Endodermal cell (in vitro differentiated cells): Measurements from ENCODE around the gene RPL35. TPM values are rescaled to one million over a fixed set of nuclear protein-coding genes. Genes with fewer than 3 reads are reported as not detected.

ENCODE experiments used
- DNase-seq: peaks from one replicate; pipeline ENCODE4 v3.0.0-alpha.2; 2017
- H3K27ac ChIP-seq: 2 replicates; pipeline ENCODE4 v1.5.1; 2013; ENCODE audit warnings: mild to moderate bottlenecking, low read depth, low read length, moderate library complexity
- H3K27me3 ChIP-seq: 2 replicates; pipeline ENCODE4 v1.6.1; 2013; ENCODE audit warnings: mild to moderate bottlenecking, low read length, moderate library complexity; ENCODE audit not compliant: insufficient read depth, control insufficient read depth, poor library complexity, severe bottlenecking
- H3K36me3 ChIP-seq: 2 replicates; pipeline ENCODE4 v1.7.0; 2013; ENCODE audit warnings: mild to moderate bottlenecking, low read length, moderate library complexity; ENCODE audit not compliant: control insufficient read depth, insufficient read depth
- H3K4me1 ChIP-seq: one replicate; pipeline ENCODE4 v1.7.0; 2013; ENCODE audit warnings: low read length; ENCODE audit not compliant: control insufficient read depth, insufficient read depth
- H3K4me3 ChIP-seq: 2 replicates; pipeline ENCODE4 v1.5.1; 2013; ENCODE audit warnings: mild to moderate bottlenecking, low read length, moderate library complexity
- H3K9ac ChIP-seq: 2 replicates; pipeline ENCODE4 v1.6.1; 2013; ENCODE audit warnings: mild to moderate bottlenecking, low read length, moderate library complexity; ENCODE audit not compliant: poor library complexity, severe bottlenecking; ENCODE audit errors: extremely low read depth
- H3K9me3 ChIP-seq: 2 replicates; pipeline ENCODE4 v1.6.1; 2013; ENCODE audit warnings: mild to moderate bottlenecking, low read length, moderate library complexity; ENCODE audit not compliant: control insufficient read depth
- H3K27ac Mint-ChIP-seq: 2 replicates; pipeline ENCODE4 v1.8.0; 2020; ENCODE audit warnings: mixed read lengths
- H3K27me3 Mint-ChIP-seq: 2 replicates; pipeline ENCODE4 v1.8.0; 2021; ENCODE audit warnings: mild to moderate bottlenecking, mixed read lengths; ENCODE audit not compliant: insufficient read depth
- H3K36me3 Mint-ChIP-seq: 2 replicates; pipeline ENCODE4 v1.8.0; 2020; ENCODE audit warnings: low read depth, mixed read lengths
- H3K4me1 Mint-ChIP-seq: 2 replicates; pipeline ENCODE4 v1.8.0; 2020; ENCODE audit warnings: mixed read lengths
- H3K4me3 Mint-ChIP-seq: 2 replicates; pipeline ENCODE4 v1.8.0; 2020; ENCODE audit warnings: mild to moderate bottlenecking, moderate library complexity, mixed read lengths
- H3K9me3 Mint-ChIP-seq: 2 replicates; pipeline ENCODE4 v1.8.0; 2020; ENCODE audit warnings: mild to moderate bottlenecking, mixed read lengths
- CTCF ChIP-seq: fragments of 200-600 bp; sonication (generic); conservative IDR thresholded peaks from 2 replicates; pipeline ENCODE4 v1.5.0; 2021; ENCODE audit warnings: antibody characterized with exemption, mild to moderate bottlenecking
- WGBS, 2 experiments: methylation state at CpG; one replicate each; pipeline versions ENCODE4 v1.1.5 to v1.1.7; 2013; ENCODE audit warnings: missing lambda C conversion rate in 2 of 2, mixed read lengths in 1 of 2; ENCODE audit not compliant: insufficient coverage in 1 of 2, insufficient read length in 1 of 2; 5-methylcytosine and 5-hydroxymethylcytosine counted together
- total RNA-seq, 2 donors: library from RNA; stranded (reverse); fragmentation: NEBNext Ultra II Directional in 1 of 2; extraction: Animal tissue kit (Norgen Biotek cat#: 25700) in 1 of 2; gene quantifications; 2 replicates in 1 of 2; 3 replicates in 1 of 2; pipeline ENCODE4 v1.2.1, GENCODE V29; 2021

RPL35 gene
- total RNA-seq, 2 donors from 2014 or later, result 1,507 to 1,578 TPM

GRCh38 chr9:124887832-124888231, 26.1 kb upstream of the RPL35 start:
- no peak overlapping the region for H3K27ac Mint-ChIP-seq
- H3K4me1 ChIP-seq, result peaks cover 2% of the 10 kb centered on the region
- no peak overlapping the region for H3K9ac ChIP-seq
- no peaks in the 10 kb centered on the region for H3K27me3 ChIP-seq
- H3K4me3 ChIP-seq, result no peak overlapping the region
- no peak for DNase-seq
- peaks cover 10% of the 10 kb centered on the region for H3K36me3 ChIP-seq
- H3K9me3 ChIP-seq, result no peaks in the 10 kb centered on the region
- H3K27ac ChIP-seq, result no peak overlapping the region
- H3K4me1 Mint-ChIP-seq, result peaks cover 6% of the 10 kb centered on the region
- H3K9me3 Mint-ChIP-seq, result no peaks in the 10 kb centered on the region
- peaks cover 41% of the 10 kb centered on the region for H3K36me3 Mint-ChIP-seq
- no peak for TF ChIP-seq CTCF
- no peaks in the 10 kb centered on the region for H3K27me3 Mint-ChIP-seq
- H3K4me3 Mint-ChIP-seq, result no peak overlapping the region
- WGBS, 2 experiments, result 92 to 100% methylated on average over 2 to 5 of the region's 5 CpGs

GRCh38 chr9:124886866-124887492, 25.2 kb upstream of the RPL35 start:
- no peaks in the 10 kb centered on the region for H3K9me3 Mint-ChIP-seq
- Histone ChIP-seq H3K27me3 (no peaks in the 10 kb centered on the region), H3K4me1 (peaks cover 2% of the 10 kb centered on the region), H3K36me3 (peaks cover 10% of the 10 kb centered on the region), H3K4me3 (no peak overlapping the region), H3K27ac (no peak overlapping the region), H3K9ac (no peak overlapping the region), H3K9me3 (no peaks in the 10 kb centered on the region)
- H3K4me3 Mint-ChIP-seq, result no peak overlapping the region
- no peak for TF ChIP-seq CTCF
- no peak for DNase-seq
- 89 to 92% methylated on average over 12 to 17 of the region's 17 CpGs for WGBS, 2 experiments
- H3K27me3 Mint-ChIP-seq, result no peaks in the 10 kb centered on the region
- no peak overlapping the region for H3K27ac Mint-ChIP-seq
- peaks cover 6% of the 10 kb centered on the region for H3K4me1 Mint-ChIP-seq
- H3K36me3 Mint-ChIP-seq, result peaks cover 41% of the 10 kb centered on the region

GRCh38 chr9:124886461-124886860, 24.7 kb upstream of the RPL35 start:
- no peak overlapping the region for H3K27ac Mint-ChIP-seq

More at GRCh38 chr9:124886461-124886860, 24.7 kb upstream of the RPL35 start:
- Histone ChIP-seq H3K4me3 (no peak overlapping the region), H3K9ac (no peak overlapping the region), H3K36me3 (peaks cover 10% of the 10 kb centered on the region), H3K4me1 (peaks cover 2% of the 10 kb centered on the region), H3K9me3 (no peaks in the 10 kb centered on the region), H3K27ac (no peak overlapping the region), H3K27me3 (no peaks in the 10 kb centered on the region)
- no peak for DNase-seq
- Mint-ChIP-seq H3K27me3 (no peaks in the 10 kb centered on the region), H3K9me3 (no peaks in the 10 kb centered on the region), H3K36me3 (peaks cover 41% of the 10 kb centered on the region), H3K4me3 (no peak overlapping the region), H3K4me1 (peaks cover 6% of the 10 kb centered on the region)
- no peak for TF ChIP-seq CTCF
- WGBS, 2 experiments, result 88 to 89% methylated on average over 10 of the region's 10 CpGs
